ENCODE results near the gene STARD13. TPM values are rescaled to one million over a fixed set of nuclear protein-coding genes. Genes with fewer than 3 reads are reported as not detected.

Gene STARD13
- total RNA-seq, 2 experiments from 2014 or later, result 0.48 to 0.99 TPM

DNA sequence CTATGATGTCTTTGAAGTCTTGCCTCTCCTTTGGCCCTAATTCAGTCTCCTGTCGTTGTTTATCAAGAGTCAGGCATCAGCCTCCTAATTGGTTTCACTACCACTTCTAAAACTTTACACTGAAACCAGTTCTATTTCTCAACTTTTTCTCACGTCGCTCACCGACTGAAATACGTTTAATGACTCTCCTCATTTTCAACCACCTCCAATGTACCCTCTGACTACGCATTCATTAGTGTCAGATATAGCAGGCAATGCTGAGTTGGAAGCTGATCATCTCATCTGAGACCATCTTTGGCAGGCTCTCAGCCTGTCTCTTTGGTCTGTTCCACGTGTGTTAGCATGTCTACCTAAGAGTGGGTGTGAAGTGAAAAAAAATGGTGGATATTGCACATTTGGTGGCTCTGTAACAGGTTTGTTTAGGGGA, 141.2 kb downstream of the STARD13 start:
- Mint-ChIP-seq H3K36me3 (no peaks in the 10 kb centered on the region), H3K27me3 (peaks cover 11% of the 10 kb centered on the region), H3K9me3 (no peaks in the 10 kb centered on the region), H3K4me1 (ENCODE audit: low read depth) (peaks cover 16% of the 10 kb centered on the region), H3K27ac (no peak overlapping the region), H3K4me3 (no peak overlapping the region)
- DNase-seq, result no peak
- ChIA-PET POLR2A (no interaction called here), CTCF (no interaction called here)
- intact Hi-C loops (cut with micrococcal nuclease), result no loop called here

DNA sequence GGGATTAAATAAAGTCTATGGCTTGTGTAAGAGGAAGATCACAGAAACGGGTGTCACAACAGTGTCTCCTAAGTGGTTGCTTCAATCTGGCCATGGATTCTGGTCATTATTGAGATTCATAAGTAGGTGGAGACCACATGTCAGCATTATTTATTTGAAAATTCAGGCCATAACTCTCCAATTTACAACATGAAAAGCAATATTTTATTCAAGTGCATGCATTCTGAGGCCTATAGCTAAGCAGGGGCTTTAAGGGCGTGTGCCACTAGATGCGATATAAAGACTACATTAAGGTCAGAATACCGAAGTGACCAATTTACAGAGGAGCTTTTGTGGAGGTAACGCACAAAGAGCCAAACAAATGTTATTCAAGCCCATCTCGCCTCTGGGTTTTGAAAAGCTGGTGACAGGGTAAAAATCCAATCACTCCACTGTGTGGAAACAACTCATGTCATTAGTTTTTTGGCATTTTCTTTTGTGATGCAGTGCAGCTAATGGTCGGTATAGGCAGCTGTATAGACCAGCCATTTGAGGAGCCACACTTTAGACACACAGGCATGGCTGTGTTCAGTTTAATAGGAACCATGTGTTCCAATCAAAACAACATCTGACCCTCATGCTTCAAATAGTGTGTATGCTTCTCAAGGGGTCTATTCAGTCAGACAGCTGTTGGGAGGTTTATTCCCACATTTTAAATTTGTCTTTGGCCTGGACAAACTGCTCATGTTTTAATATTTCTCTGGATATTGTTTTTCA, 145.6 kb downstream of the STARD13 start:
- H3K27me3 Mint-ChIP-seq, result peaks cover 7% of the 10 kb centered on the region
- no peak for DNase-seq
- peaks cover 4% of the 10 kb centered on the region for H3K9me3 Mint-ChIP-seq
- intact Hi-C loops (cut with micrococcal nuclease), result no loop called here
- H3K4me3 Mint-ChIP-seq, result no peak overlapping the region
- no peaks in the 10 kb centered on the region for H3K36me3 Mint-ChIP-seq
- ChIA-PET POLR2A (no interaction called here), CTCF (no interaction called here)
- H3K27ac Mint-ChIP-seq, result no peak overlapping the region
- H3K4me1 Mint-ChIP-seq (ENCODE audit: low read depth), result peaks cover 8% of the 10 kb centered on the region

DNA sequence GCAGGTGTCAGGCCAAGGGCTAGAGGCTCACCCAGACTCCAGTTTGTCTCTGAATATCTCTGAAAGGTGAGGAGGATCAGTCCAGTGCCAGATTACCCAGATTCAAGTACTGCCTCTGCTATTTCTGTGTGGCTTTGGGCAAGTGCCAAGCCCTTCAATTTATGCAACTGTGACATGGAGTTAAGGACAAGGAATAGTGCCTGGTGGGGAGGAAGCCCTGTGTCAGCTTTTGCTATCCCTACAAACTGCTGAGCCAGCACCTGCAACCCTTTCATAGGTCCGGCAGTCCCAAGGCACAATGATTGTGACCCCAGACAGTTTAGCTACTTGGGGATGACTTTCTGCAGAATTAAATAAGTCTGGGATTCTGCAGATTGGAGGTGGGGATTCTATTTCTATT, 146.4 kb downstream of the STARD13 start:
- Mint-ChIP-seq H3K4me3 (no peak overlapping the region), H3K9me3 (peaks cover 4% of the 10 kb centered on the region), H3K4me1 (ENCODE audit: low read depth) (peaks cover 3% of the 10 kb centered on the region), H3K36me3 (no peaks in the 10 kb centered on the region), H3K27ac (no peak overlapping the region), H3K27me3 (peaks cover 4% of the 10 kb centered on the region)
- ChIA-PET CTCF (no interaction called here), POLR2A (no interaction called here)
- DNase-seq, result no peak
- intact Hi-C loops (cut with micrococcal nuclease), result no loop called here

DNA sequence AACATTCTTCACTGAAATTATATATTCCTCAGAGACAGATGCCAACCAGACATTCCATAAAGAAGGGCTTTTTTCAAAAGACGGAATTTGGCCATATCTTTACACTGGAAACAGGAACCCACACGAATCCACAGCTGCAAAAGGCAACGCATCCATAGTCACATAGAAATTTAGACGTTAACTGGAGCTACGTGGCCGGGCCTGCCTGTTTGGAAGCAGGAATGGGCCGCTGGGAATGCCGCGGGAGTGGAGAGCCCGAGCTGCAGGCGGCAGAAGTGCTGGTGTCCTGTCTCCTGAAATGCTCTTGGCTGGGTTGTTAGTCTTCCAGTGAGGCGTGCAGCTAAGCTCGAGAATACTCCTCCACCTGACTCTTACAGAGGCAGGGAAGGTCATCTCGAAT, 147.1 kb downstream of the STARD13 start:
- intact Hi-C loops (cut with micrococcal nuclease), result no loop called here
- Mint-ChIP-seq H3K9me3 (peaks cover 4% of the 10 kb centered on the region), H3K4me1 (ENCODE audit: low read depth) (no peaks in the 10 kb centered on the region), H3K4me3 (no peak overlapping the region), H3K36me3 (no peaks in the 10 kb centered on the region), H3K27me3 (peaks cover 4% of the 10 kb centered on the region), H3K27ac (no peak overlapping the region)
- POLR2A ChIA-PET, result no interaction called here
- CTCF ChIA-PET, result no interaction called here
- no peak for DNase-seq

DNA sequence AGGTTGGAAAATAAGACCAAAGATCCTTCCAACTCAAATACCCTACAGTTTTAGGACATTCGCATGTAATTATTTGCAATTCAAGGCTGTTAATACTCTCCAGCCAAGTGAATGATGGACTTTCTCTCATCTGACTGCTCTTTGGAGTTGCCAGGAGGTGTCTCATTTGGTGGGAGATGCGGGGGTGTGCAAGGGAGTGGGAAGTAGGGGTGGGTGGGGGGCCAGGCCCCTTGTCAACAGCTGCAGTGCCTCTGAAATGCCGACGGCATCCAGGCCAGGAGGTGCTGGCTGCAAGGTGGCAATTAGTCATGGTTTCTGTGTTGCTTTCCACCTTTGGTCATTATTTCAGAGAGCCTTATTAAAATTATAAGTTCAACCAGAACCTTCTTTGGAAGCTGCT, 147.8 kb downstream of the STARD13 start:
- ChIA-PET CTCF (no interaction called here), POLR2A (no interaction called here)
- no peak overlapping the region for H3K4me3 Mint-ChIP-seq
- H3K27ac Mint-ChIP-seq, result no peak overlapping the region
- H3K27me3 Mint-ChIP-seq, result peaks cover 4% of the 10 kb centered on the region
- H3K36me3 Mint-ChIP-seq, result no peaks in the 10 kb centered on the region
- intact Hi-C loops (cut with micrococcal nuclease), result no loop called here
- no peak for DNase-seq
- H3K9me3 Mint-ChIP-seq, result peaks cover 4% of the 10 kb centered on the region
- H3K4me1 Mint-ChIP-seq (ENCODE audit: low read depth), result no peaks in the 10 kb centered on the region

DNA sequence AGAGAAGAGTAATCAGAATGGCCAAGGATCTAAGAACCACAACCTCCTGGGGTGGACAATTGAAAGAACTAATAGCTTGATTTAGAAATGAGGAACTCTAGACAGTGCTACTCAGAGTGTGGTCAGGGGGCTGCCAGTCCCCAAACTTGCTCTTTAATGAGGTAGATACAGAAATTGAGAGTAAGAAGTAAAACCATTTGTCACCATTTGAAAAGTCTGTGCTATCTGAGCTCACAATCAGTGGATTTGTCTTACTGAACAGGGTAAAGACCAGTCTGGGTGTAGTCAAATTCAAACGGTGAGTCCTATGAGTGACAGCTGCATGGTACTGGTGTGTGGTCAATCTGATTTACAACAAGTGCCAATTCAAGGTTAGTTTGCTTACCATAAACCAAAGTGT, 150.5 kb downstream of the STARD13 start:
- intact Hi-C loops (cut with micrococcal nuclease), result no loop called here
- CTCF ChIA-PET, result no interaction called here
- H3K27ac Mint-ChIP-seq, result no peak overlapping the region
- H3K9me3 Mint-ChIP-seq, result peaks cover 4% of the 10 kb centered on the region
- H3K27me3 Mint-ChIP-seq, result no peaks in the 10 kb centered on the region
- H3K4me1 Mint-ChIP-seq (ENCODE audit: low read depth), result no peaks in the 10 kb centered on the region
- DNase-seq, result no peak
- no peak overlapping the region for H3K4me3 Mint-ChIP-seq
- POLR2A ChIA-PET, result no interaction called here
- no peaks in the 10 kb centered on the region for H3K36me3 Mint-ChIP-seq

DNA sequence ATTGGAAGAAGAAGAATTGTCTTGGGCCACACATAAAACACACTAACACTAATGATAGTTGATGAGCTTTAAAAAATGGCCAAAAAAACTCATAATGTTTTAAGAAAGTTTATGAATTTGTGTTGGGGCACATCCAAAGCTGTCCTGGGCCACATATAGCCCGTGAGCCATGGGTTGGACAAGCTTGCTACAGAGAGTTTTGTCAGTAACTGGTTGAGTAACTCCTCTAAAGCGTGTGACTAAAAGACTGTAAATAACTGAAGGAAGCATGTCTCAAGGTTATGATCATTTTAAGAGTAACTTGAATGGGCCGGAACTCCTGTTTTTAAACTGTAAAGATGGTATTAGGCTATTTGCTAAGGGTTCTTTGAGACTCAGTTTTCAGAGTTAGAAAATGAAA, 151.3 kb downstream of the STARD13 start:
- no peaks in the 10 kb centered on the region for H3K27me3 Mint-ChIP-seq
- H3K4me3 Mint-ChIP-seq, result no peak overlapping the region
- no peak for DNase-seq
- no peak overlapping the region for H3K27ac Mint-ChIP-seq
- H3K36me3 Mint-ChIP-seq, result no peaks in the 10 kb centered on the region
- H3K4me1 Mint-ChIP-seq (ENCODE audit: low read depth), result no peaks in the 10 kb centered on the region
- ChIA-PET POLR2A (no interaction called here), CTCF (no interaction called here)
- H3K9me3 Mint-ChIP-seq, result peaks cover 4% of the 10 kb centered on the region
- intact Hi-C loops (cut with micrococcal nuclease), result no loop called here

DNA sequence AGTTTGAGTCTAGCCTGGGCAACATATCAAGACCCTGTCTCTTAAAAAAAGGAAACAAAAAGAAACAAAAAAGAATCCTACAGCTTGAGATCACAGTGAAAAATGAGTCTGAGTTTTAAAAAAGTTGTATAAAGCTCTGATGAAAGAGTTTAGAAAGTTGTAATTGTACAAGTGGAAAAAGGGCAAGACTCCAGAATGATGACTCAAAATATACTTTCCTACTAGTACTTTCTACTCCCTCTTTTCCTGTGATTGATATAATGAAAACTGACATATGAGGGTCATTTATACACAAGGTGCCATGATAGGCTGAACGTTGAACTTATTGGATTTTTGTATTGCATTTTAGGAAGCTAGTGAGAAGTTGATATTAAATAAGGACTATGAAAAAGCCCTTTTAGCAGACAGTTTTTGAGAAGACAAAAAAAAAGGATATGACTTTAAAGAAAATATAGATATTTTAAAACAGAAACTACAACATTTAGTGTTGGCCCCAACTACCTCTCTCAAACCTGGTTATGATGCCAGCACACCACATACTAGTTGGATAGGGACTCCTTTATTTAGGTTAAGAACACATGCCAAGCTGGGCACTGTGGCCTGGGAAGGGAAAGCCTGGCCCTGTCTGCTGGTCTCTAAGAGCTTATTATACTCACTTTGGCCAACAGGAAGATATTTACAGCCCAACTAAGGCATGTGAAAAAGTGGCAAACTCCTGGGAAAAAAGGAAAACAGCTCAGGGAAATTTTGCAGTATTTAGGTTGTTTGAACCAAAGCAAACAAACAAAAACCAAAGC, 152.7 kb downstream of the STARD13 start:
- Mint-ChIP-seq H3K36me3 (no peaks in the 10 kb centered on the region), H3K9me3 (peaks cover 4% of the 10 kb centered on the region), H3K4me3 (no peak overlapping the region), H3K27ac (no peak overlapping the region), H3K4me1 (ENCODE audit: low read depth) (peaks cover 2% of the 10 kb centered on the region), H3K27me3 (no peaks in the 10 kb centered on the region)
- DNase-seq, result no peak
- POLR2A ChIA-PET, result no interaction called here
- CTCF ChIA-PET, result interaction anchor here (0.7 kb wide), 1 partner anchor 204 kb away, joined by 4 read pairs; no protein-coding TSS in a partner anchor
- intact Hi-C loops (cut with micrococcal nuclease), result no loop called here

DNA sequence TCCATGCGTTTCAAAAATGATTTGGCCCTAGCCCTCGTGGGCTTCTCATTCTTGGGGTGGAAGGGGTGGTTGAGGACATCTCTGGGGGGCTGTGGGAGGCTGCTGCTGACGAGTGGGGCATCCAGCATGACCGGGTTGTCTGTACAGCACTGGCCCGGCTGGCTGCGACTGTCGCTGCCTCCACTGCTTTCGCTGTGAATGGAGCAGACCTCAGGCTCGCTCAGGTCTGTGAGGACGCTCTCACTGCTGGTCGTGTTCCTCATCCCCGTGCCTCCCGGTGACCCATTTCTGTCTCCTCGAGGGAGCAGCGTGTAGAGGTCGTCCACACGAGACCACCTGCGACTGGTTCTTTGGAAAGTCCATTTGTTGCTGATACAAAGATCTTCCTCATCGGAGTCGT, 155.7 kb downstream of the STARD13 start:
- no peak for DNase-seq
- H3K27me3 Mint-ChIP-seq, result no peaks in the 10 kb centered on the region
- POLR2A ChIA-PET, result no interaction called here
- no peak overlapping the region for H3K27ac Mint-ChIP-seq
- intact Hi-C loops (cut with micrococcal nuclease), result no loop called here
- peaks cover 4% of the 10 kb centered on the region for H3K4me1 Mint-ChIP-seq (ENCODE audit: low read depth)
- H3K4me3 Mint-ChIP-seq, result no peak overlapping the region
- H3K9me3 Mint-ChIP-seq, result no peaks in the 10 kb centered on the region
- CTCF ChIA-PET, result no interaction called here
- H3K36me3 Mint-ChIP-seq, result no peaks in the 10 kb centered on the region

DNA sequence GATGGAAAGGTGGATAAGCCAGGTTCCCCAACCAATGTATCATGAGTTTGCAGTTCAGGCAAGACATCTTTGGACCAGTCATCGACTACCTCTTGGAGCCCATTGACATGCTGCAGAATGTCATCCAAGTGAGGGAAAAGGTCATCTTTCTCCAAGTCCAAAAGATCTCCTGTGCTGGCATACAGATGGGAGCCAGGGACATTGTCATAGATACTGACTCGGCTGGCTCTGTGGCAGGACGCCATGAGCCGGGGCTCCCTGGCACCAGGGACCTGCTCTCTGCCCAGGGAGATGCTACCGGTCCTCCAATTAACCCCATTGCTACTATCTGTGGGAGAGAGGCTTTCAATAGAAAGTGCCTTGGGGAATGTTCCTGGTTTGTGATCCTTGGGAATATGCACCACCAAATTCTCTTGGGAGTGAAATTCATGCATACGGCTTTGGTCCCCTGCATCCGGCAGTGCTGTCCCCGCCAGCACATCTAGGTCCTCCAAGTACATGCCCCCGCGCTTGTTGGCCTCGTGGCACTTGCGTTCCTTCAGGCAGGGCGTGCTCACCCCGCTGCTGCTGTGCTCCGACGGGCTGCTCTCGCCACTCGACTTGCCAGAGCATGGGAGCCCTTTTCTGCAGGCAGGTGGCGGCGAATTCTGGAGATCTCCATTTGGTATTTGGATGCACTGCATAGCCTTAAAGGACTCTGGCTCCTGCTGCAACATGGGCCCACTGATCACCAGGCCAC, 156.3 kb downstream of the STARD13 start:
- Mint-ChIP-seq H3K9me3 (no peaks in the 10 kb centered on the region), H3K27ac (no peak overlapping the region), H3K4me1 (ENCODE audit: low read depth) (peaks cover 4% of the 10 kb centered on the region), H3K36me3 (no peaks in the 10 kb centered on the region), H3K27me3 (no peaks in the 10 kb centered on the region), H3K4me3 (no peak overlapping the region)
- no peak for DNase-seq
- ChIA-PET CTCF (no interaction called here), POLR2A (no interaction called here)
- intact Hi-C loops (cut with micrococcal nuclease), result no loop called here

DNA sequence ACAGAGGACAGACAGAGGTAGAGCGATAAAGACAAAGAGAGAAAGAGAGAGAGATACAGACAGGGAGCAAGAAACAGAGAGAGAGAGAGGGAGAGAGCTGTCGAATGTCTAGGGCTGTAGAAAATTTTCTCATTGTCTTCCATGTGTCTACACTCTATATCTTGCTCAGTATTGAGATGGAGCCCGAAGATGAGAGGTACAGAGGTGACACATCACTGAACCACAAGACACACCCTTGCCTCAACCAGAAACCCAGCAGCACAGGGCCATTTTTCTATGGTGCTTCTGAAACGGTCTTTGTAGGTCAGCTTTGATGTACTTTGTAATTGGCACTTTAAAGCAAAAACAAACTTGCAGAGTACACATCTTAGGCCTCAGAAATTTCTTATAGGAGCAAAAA, 157.4 kb downstream of the STARD13 start:
- no peaks in the 10 kb centered on the region for H3K9me3 Mint-ChIP-seq
- intact Hi-C loops (cut with micrococcal nuclease), result no loop called here
- ChIA-PET CTCF (no interaction called here), POLR2A (no interaction called here)
- no peak overlapping the region for H3K27ac Mint-ChIP-seq
- peaks cover 7% of the 10 kb centered on the region for H3K27me3 Mint-ChIP-seq
- no peak overlapping the region for H3K4me3 Mint-ChIP-seq
- H3K4me1 Mint-ChIP-seq (ENCODE audit: low read depth), result peaks cover 4% of the 10 kb centered on the region
- H3K36me3 Mint-ChIP-seq, result no peaks in the 10 kb centered on the region
- no peak for DNase-seq

DNA sequence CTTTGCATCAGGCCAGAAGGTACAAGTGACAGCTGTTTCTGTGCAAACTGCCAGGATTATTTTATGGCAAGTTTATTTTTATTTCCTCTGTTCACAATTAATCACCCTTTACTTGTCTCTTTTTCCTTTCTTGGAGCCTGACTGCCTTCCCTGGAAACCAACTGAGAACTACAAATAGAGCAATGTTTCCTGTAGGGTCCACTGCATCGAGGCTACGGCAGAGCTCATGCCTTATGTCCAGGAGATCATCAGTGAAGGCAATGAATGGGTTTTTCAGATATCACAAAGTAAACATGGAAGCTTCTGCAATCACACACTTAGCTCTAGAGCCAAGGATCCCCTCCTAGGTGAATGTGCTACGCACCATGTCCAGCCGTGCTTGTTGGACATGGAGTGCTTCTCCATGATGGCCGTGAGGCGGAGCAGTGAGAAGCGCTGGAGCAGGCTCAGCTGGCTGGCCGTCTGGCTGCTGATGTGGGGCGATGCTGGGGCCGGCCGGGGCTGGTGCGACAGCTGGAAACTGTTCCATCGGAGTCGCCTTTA, 158.5 kb downstream of the STARD13 start:
- H3K27ac Mint-ChIP-seq, result no peak overlapping the region
- ChIA-PET CTCF (no interaction called here), POLR2A (no interaction called here)
- H3K27me3 Mint-ChIP-seq, result peaks cover 11% of the 10 kb centered on the region
- H3K4me3 Mint-ChIP-seq, result no peak overlapping the region
- intact Hi-C loops (cut with micrococcal nuclease), result no loop called here
- no peaks in the 10 kb centered on the region for H3K36me3 Mint-ChIP-seq
- peaks cover 4% of the 10 kb centered on the region for H3K4me1 Mint-ChIP-seq (ENCODE audit: low read depth)
- H3K9me3 Mint-ChIP-seq, result no peaks in the 10 kb centered on the region
- DNase-seq, result no peak
